Activated B cell treated with CpG ODN at 0.5 μM for 24 hours (primary cell): ENCODE measurements around the gene MEF2C. TPM values are rescaled to one million over a fixed set of nuclear protein-coding genes. Genes with fewer than 3 reads are reported as not detected.
A peak's percentile ranks its signal among the peaks of the same experiment; 100 is the strongest.

Experiments
- ATAC-seq: fragments of 200-7000 bp; cut with Tn5 transposase; one replicate; pipeline ENCODE4 v1.10.0; 2021; ENCODE audit warnings: low read depth, mild to moderate bottlenecking, moderate library complexity
- CTCF ChIA-PET: fragments of 350-600 bp; sonication (Branson Sonifier 250); formaldehyde crosslinking; loops from one replicate; lab custom pipeline; 2021; ENCODE audit warnings: antibody characterized with exemption; lab: Charles Lee
- POLR2A ChIA-PET: fragments of 350-600 bp; sonication (Branson Sonifier 250); formaldehyde crosslinking; loops from one replicate; lab custom pipeline; 2021; ENCODE audit warnings: antibody characterized with exemption; lab: Charles Lee
- DNase-seq: peaks from one replicate; pipeline ENCODE4 v3.0.0; 2022
- H3K27ac Mint-ChIP-seq: one replicate; pipeline ENCODE4 v1.8.0; 2020; ENCODE audit warnings: mixed read lengths
- H3K27me3 Mint-ChIP-seq: one replicate; pipeline ENCODE4 v1.8.0; 2021; ENCODE audit warnings: mixed read lengths
- H3K36me3 Mint-ChIP-seq: one replicate; pipeline ENCODE4 v1.8.0; 2021; ENCODE audit warnings: low read depth, mixed read lengths
- H3K4me1 Mint-ChIP-seq: one replicate; pipeline ENCODE4 v1.8.0; 2021; ENCODE audit warnings: mixed read lengths
- H3K4me3 Mint-ChIP-seq: one replicate; pipeline ENCODE4 v1.8.0; 2020; ENCODE audit warnings: mild to moderate bottlenecking, mixed read lengths
- H3K9me3 Mint-ChIP-seq: one replicate; pipeline ENCODE4 v1.8.0; 2020; ENCODE audit warnings: mixed read lengths
- CTCF ChIP-seq: fragments of 200-600 bp; IDR thresholded peaks from one replicate; pipeline ENCODE4 v1.8.0; 2022; ENCODE audit warnings: antibody characterized with exemption, mild to moderate bottlenecking
- intact Hi-C: fragments of 100-400 bp; cut with micrococcal nuclease; formaldehyde crosslinking; loops from one replicate; pipeline ENCODE4 v1.15.1; 2024
- total RNA-seq: library from RNA; stranded (reverse); gene quantifications from 2 replicates; pipeline ENCODE4 v1.2.3, GENCODE V29; 2022

MEF2C gene
- total RNA-seq, 1 donor from 2014 or later, result 359 TPM

GRCh38 chr5:88765171-88765570 lies 117.8 kb downstream of the MEF2C start:
- Mint-ChIP-seq H3K27ac (peak overlapping the region; percentile 41), H3K36me3 (peaks cover 75% of the 10 kb centered on the region), H3K9me3 (no peaks in the 10 kb centered on the region), H3K4me3 (no peak overlapping the region), H3K4me1 (peaks cover 55% of the 10 kb centered on the region), H3K27me3 (no peaks in the 10 kb centered on the region)
- no peak for DNase-seq
- intact Hi-C loops, result loop anchor here (5.0 kb wide), 1 partner anchor 33 kb away; no protein-coding TSS in a partner anchor
- CTCF ChIA-PET, result no interaction called here
- no peak for TF ChIP-seq CTCF
- POLR2A ChIA-PET, result interaction anchor here (0.6 to 1.3 kb wide), 2 partner anchors 16 to 31 kb away, joined by 4 to 7 read pairs; no protein-coding TSS in a partner anchor
- no peak for ATAC-seq

- Mint-ChIP-seq H3K4me3 (no peak overlapping the region), H3K36me3 (peaks cover 72% of the 10 kb centered on the region), H3K4me1 (peaks cover 32% of the 10 kb centered on the region), H3K27me3 (no peaks in the 10 kb centered on the region), H3K27ac (peak overlapping the region; percentile 70), H3K9me3 (no peaks in the 10 kb centered on the region)
- DNase-seq (no peak), ATAC-seq (peak; percentile 16)
- CTCF ChIA-PET, result interaction anchor here (1.2 kb wide), 1 partner anchor 29 kb away, joined by 3 read pairs; no protein-coding TSS in a partner anchor
- no peak for TF ChIP-seq CTCF
- POLR2A ChIA-PET, result interaction anchor here (1.1 to 1.2 kb wide), 2 partner anchors 24 to 58 kb away, joined by 3 to 4 read pairs; no protein-coding TSS in a partner anchor
- intact Hi-C loops, result loop anchor here (1.0 kb wide), 1 partner anchor 8 kb away; no protein-coding TSS in a partner anchor
Observed at GRCh38 chr5:88761939-88762338, 121.0 kb downstream of the MEF2C start.

- ATAC-seq, result peak; percentile 59
- H3K27ac Mint-ChIP-seq, result peak overlapping the region; percentile 70
- no peak for DNase-seq
- ChIA-PET CTCF (interaction anchor here (1.2 kb wide), 1 partner anchor 29 kb away, joined by 3 read pairs; no protein-coding TSS in a partner anchor), POLR2A (interaction anchor here (0.5 to 1.2 kb wide), 5 partner anchors 23 to 123 kb away, joined by 3 to 10 read pairs (median 4); partner anchors contain the start of gene MEF2C)
- intact Hi-C loops, result loop anchor here (1.0 kb wide), 1 partner anchor 9 kb away; no protein-coding TSS in a partner anchor
- H3K36me3 Mint-ChIP-seq, result peaks cover 74% of the 10 kb centered on the region
- peaks cover 31% of the 10 kb centered on the region for H3K4me1 Mint-ChIP-seq
- H3K27me3 Mint-ChIP-seq, result no peaks in the 10 kb centered on the region
- H3K9me3 Mint-ChIP-seq, result no peaks in the 10 kb centered on the region
- peak overlapping the region; percentile 1 for H3K4me3 Mint-ChIP-seq
- no peak for TF ChIP-seq CTCF
Observed at GRCh38 chr5:88761269-88761850, 121.6 kb downstream of the MEF2C start.

- DNase-seq (no peak), ATAC-seq (no peak)
- H3K4me3 Mint-ChIP-seq, result no peak overlapping the region
- H3K4me1 Mint-ChIP-seq, result peaks cover 30% of the 10 kb centered on the region
- ChIA-PET CTCF (interaction anchor here (1.2 kb wide), 1 partner anchor 28 kb away, joined by 3 read pairs; no protein-coding TSS in a partner anchor), POLR2A (interaction anchor here (0.7 to 1.1 kb wide), 3 partner anchors 75 to 123 kb away, joined by 3 to 4 read pairs (median 4); partner anchors contain the start of gene MEF2C)
- intact Hi-C loops, result loop anchor here (1.0 kb wide), 1 partner anchor 9 kb away; no protein-coding TSS in a partner anchor
- no peak for TF ChIP-seq CTCF
- peak overlapping the region; percentile 70 for H3K27ac Mint-ChIP-seq
- no peaks in the 10 kb centered on the region for H3K9me3 Mint-ChIP-seq
- no peaks in the 10 kb centered on the region for H3K27me3 Mint-ChIP-seq
- H3K36me3 Mint-ChIP-seq, result peaks cover 74% of the 10 kb centered on the region
Observed at GRCh38 chr5:88760527-88760926, 122.5 kb downstream of the MEF2C start.

- Mint-ChIP-seq H3K9me3 (no peaks in the 10 kb centered on the region), H3K27me3 (no peaks in the 10 kb centered on the region), H3K36me3 (peaks cover 77% of the 10 kb centered on the region), H3K4me1 (peaks cover 32% of the 10 kb centered on the region), H3K27ac (no peak overlapping the region), H3K4me3 (no peak overlapping the region)
- intact Hi-C loops, result no loop called here
- POLR2A ChIA-PET, result interaction anchor here (0.6 kb wide), 1 partner anchor 24 kb away, joined by 5 read pairs; no protein-coding TSS in a partner anchor
- ATAC-seq (no peak), DNase-seq (no peak)
- TF ChIP-seq CTCF, result no peak
- CTCF ChIA-PET, result no interaction called here
Observed at GRCh38 chr5:88758591-88758990, 124.4 kb downstream of the MEF2C start.
